HCT116 (cell line): ENCODE results near the gene SAP30L. TPM values are rescaled to one million over a fixed set of nuclear protein-coding genes. Genes with fewer than 3 reads are reported as not detected.

ENCODE experiments used
- ATAC-seq: fragments of 200-7000 bp; cut with Tn5 transposase; 2 replicates; pipeline ENCODE4 v1.9.1; 2020; ENCODE audit warnings: mild to moderate bottlenecking, moderate library complexity
- BruUV-seq: library from RNA; stranded (reverse); fragments of 400-500 nt; replicated peaks from 2 replicates; lab custom pipeline; 2021; lab: Mats Ljungman, UMichigan
- CTCF ChIA-PET: fragments of 300-600 bp; sonication (Branson Sonifier 250); formaldehyde crosslinking; loops from one replicate; lab custom pipeline; 2021; ENCODE audit warnings: antibody characterized with exemption; lab: Charles Lee
- POLR2A ChIA-PET: fragments of 300-600, 350-600 bp; sonication (Branson Sonifier 250); formaldehyde crosslinking; loops from one replicate; lab custom pipeline; 2021; ENCODE audit warnings: antibody characterized with exemption; lab: Charles Lee
- RAD21 ChIA-PET, 2 experiments: fragments of 300-600 bp; sonication (Branson Sonifier 250); formaldehyde crosslinking; loops; one replicate each; lab custom pipeline; 2023; ENCODE audit warnings: low total read pairs in 2 of 2; ENCODE audit not compliant: uncharacterized antibody in 2 of 2, unreplicated experiment in 2 of 2, low non-redundant PET in 1 of 2; lab: Charles Lee
- DNase-seq: peaks from one replicate; pipeline ENCODE4 v3.0.0-alpha.2; 2010; ENCODE audit warnings: low read depth, low spot score
- H2AFZ ChIP-seq: fragments of 200-600 bp; shearing (Covaris generic), sonication (generic); 2 replicates; pipeline ENCODE4 v1.6.1; 2017; ENCODE audit warnings: low read depth, mixed run types, mixed read lengths, antibody characterized with exemption, low read length; ENCODE audit not compliant: poor library complexity, severe bottlenecking
- H3K27ac ChIP-seq: 2 replicates; pipeline ENCODE4 v1.5.1; 2012; ENCODE audit warnings: low read depth, low read length
- H3K27me3 ChIP-seq: fragments of 200-600 bp; sonication (generic); 2 replicates; pipeline ENCODE4 v1.6.1; 2016; ENCODE audit warnings: mixed run types, low read length, mixed read lengths; ENCODE audit not compliant: insufficient read depth
- H3K36me3 ChIP-seq, 2 experiments: fragments of 200-500 bp in 1 of 2; fragments of 200-600 bp in 1 of 2; sonication (Bioruptor generic) in 1 of 2; sonication (generic) in 1 of 2; 2 replicates each; pipeline versions ENCODE4 v1.5.1 to v1.6.1; 2014 to 2016; ENCODE audit warnings: low read length in 2 of 2, inconsistent platforms in 1 of 2, mixed read lengths in 1 of 2, mixed run types in 1 of 2; ENCODE audit not compliant: insufficient read depth in 2 of 2, control insufficient read depth in 1 of 2
- H3K4me1 ChIP-seq, 2 experiments: fragments of 200-600 bp in 1 of 2; sonication (generic) in 1 of 2; 2 replicates each; pipeline versions ENCODE4 v1.5.1 to v1.6.1; 2012 to 2017; ENCODE audit warnings: low read length in 2 of 2, inconsistent platforms in 1 of 2, mild to moderate bottlenecking in 1 of 2, mixed read lengths in 1 of 2, mixed run types in 1 of 2, moderate library complexity in 1 of 2; ENCODE audit not compliant: insufficient read depth in 2 of 2, control insufficient read depth in 1 of 2
- H3K4me2 ChIP-seq: fragments of 200-600 bp; sonication (generic); 2 replicates; pipeline ENCODE4 v1.6.1; 2017; ENCODE audit warnings: mixed run types, low read length, mixed read lengths
- H3K4me3 ChIP-seq, 2 experiments: fragments of 200-600 bp in 1 of 2; sonication (generic) in 1 of 2; replicated peaks in 1 of 2; 2 replicates each; pipeline ENCODE4 v1.5.1; 2011 to 2016; ENCODE audit warnings: low read length in 2 of 2, control low read depth in 1 of 2, low read depth in 1 of 2, mild to moderate bottlenecking in 1 of 2, mixed read lengths in 1 of 2, mixed run types in 1 of 2
- H3K79me2 ChIP-seq: fragments of 200-600 bp; sonication (generic); 2 replicates; pipeline ENCODE4 v1.6.1; 2017; ENCODE audit warnings: mild to moderate bottlenecking, mixed run types, low read length, moderate library complexity, mixed read lengths; ENCODE audit not compliant: insufficient read depth
- H3K9ac ChIP-seq: fragments of 200-600 bp; sonication (generic); 2 replicates; pipeline ENCODE4 v1.6.1; 2016; ENCODE audit warnings: low read length, mixed read lengths
- H3K9me2 ChIP-seq: fragments of 200-600 bp; sonication (generic), shearing (Covaris generic); 2 replicates; pipeline ENCODE4 v1.6.1; 2017; ENCODE audit warnings: mixed run types, mild to moderate bottlenecking, moderate library complexity; ENCODE audit not compliant: insufficient read depth
- H3K9me3 ChIP-seq, 2 experiments: fragments of 200-500 bp in 1 of 2; fragments of 200-600 bp in 1 of 2; sonication (Bioruptor generic) in 1 of 2; sonication (generic) in 1 of 2; 2 replicates each; pipeline ENCODE4 v1.6.1; 2014 to 2017; ENCODE audit warnings: low read length in 2 of 2, mixed read lengths in 2 of 2, inconsistent platforms in 1 of 2, low read depth in 1 of 2, mild to moderate bottlenecking in 1 of 2, mixed run types in 1 of 2, moderate library complexity in 1 of 2; ENCODE audit not compliant: control insufficient read depth in 1 of 2, insufficient read depth in 1 of 2
- H4K20me1 ChIP-seq: fragments of 200-600 bp; sonication (generic), shearing (Covaris generic); 2 replicates; pipeline ENCODE4 v1.6.1; 2017; ENCODE audit warnings: mixed run types, mild to moderate bottlenecking, moderate library complexity; ENCODE audit not compliant: insufficient read depth
- CBX3 ChIP-seq: IDR thresholded peaks from 2 replicates; pipeline ENCODE4 v1.6.1; 2012; ENCODE audit warnings: low read depth
- ELF1 ChIP-seq: IDR thresholded peaks from 2 replicates; pipeline ENCODE4 v1.6.1; 2012; ENCODE audit warnings: low read depth, borderline replicate concordance
- EZH2phosphoT487 ChIP-seq: fragments of 200-600 bp; IDR thresholded peaks from 2 replicates; pipeline ENCODE4 v1.6.1; 2018; ENCODE audit warnings: antibody characterized with exemption, borderline replicate concordance
- FOSL1 ChIP-seq: IDR thresholded peaks from 2 replicates; pipeline ENCODE4 v1.6.1; 2012; ENCODE audit warnings: low read depth
- POLR2A ChIP-seq: IDR thresholded peaks from 2 replicates; pipeline ENCODE4 v1.7.0; 2011; ENCODE audit warnings: borderline replicate concordance; ENCODE audit not compliant: insufficient read depth, insufficient read length; ENCODE audit errors: extremely low read depth
- RAD21 ChIP-seq: IDR thresholded peaks from 2 replicates; pipeline ENCODE4 v1.6.1; 2012; ENCODE audit warnings: low read depth, mild to moderate bottlenecking
- SIN3A ChIP-seq: IDR thresholded peaks from 2 replicates; pipeline ENCODE4 v1.6.1; 2012; ENCODE audit warnings: low read depth
- SP1 ChIP-seq: IDR thresholded peaks from 2 replicates; pipeline ENCODE4 v1.6.1; 2012; ENCODE audit warnings: low read depth
- SRF ChIP-seq: IDR thresholded peaks from 2 replicates; pipeline ENCODE4 v1.6.1; 2012; ENCODE audit warnings: low read depth
- ZNF274 ChIP-seq: fragments of 200-500 bp; sonication (Bioruptor generic); IDR thresholded peaks from 2 replicates; pipeline ENCODE4 v1.6.1; 2014; ENCODE audit warnings: mild to moderate bottlenecking, low read depth, low read length, inconsistent platforms
- intact Hi-C: fragments of 100-400 bp; cut with micrococcal nuclease; formaldehyde crosslinking; loops from 2 replicates; pipeline ENCODE4 v1.10.0; 2022
- total RNA-seq: library from RNA; stranded (reverse); gene quantifications from one replicate; pipeline ENCODE4 v1.2.1, GENCODE V29; 2021; ENCODE audit not compliant: unreplicated experiment
- TF ChIP-seq, protein P1 (sequence below), 3 experiments: fragments of 200-600 bp in 1 of 3; sonication (generic) in 1 of 3; IDR thresholded peaks in 2 of 3; conservative IDR thresholded peaks in 1 of 3; 2 replicates each; pipeline ENCODE4 v1.5.1; 2012 to 2017; ENCODE audit warnings: low read depth in 2 of 3, low read length in 2 of 3, antibody characterized with exemption in 1 of 3, borderline replicate concordance in 1 of 3, control low read depth in 1 of 3, mild to moderate bottlenecking in 1 of 3, mixed read lengths in 1 of 3, mixed run types in 1 of 3, moderate library complexity in 1 of 3; ENCODE audit not compliant: insufficient read depth in 1 of 3
- TF ChIP-seq, protein P2 (sequence below): IDR thresholded peaks from 2 replicates; pipeline ENCODE4 v1.6.1; 2011; ENCODE audit warnings: mild to moderate bottlenecking, low read length, moderate library complexity; ENCODE audit not compliant: insufficient replicate concordance; ENCODE audit errors: extremely low read depth
- TF ChIP-seq, protein P3 (sequence below): IDR thresholded peaks from 2 replicates; pipeline ENCODE4 v1.6.1; 2012
- TF ChIP-seq, protein P4 (sequence below): IDR thresholded peaks from 2 replicates; pipeline ENCODE4 v1.6.1; 2012; ENCODE audit warnings: low read depth

Gene SAP30L
- total RNA-seq, 1 experiment from 2014 or later = 25.5 TPM

DNA sequence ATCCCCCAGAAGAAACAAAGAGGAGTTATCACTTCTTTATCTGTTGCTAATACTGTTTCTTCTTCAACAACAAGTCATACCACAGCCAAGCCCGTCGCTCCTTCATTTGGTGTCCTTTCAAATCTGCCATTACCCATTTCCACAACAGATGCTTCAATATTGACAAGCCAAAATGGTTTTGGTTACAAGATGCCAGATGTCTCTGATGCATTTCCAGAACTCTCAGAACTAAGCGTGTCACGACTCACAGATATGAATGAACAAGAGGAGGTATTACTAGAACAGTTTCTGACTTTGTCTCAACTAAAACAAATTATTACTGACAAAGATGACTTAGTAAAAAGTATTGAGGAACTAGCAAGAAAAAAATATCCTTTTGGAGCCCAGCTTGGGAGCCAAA is 48.2 kb downstream of the SAP30L start:
- Histone ChIP-seq H3K9ac (no peak overlapping the region), H3K79me2 (no peaks in the 10 kb centered on the region), H2AFZ (no peak overlapping the region), H3K4me3 (no peak overlapping the region), H3K4me2 (no peak overlapping the region), H3K9me2 (no peaks in the 10 kb centered on the region), H3K4me1 (no peaks in the 10 kb centered on the region), H4K20me1 (no peaks in the 10 kb centered on the region), H3K36me3 (no peaks in the 10 kb centered on the region), H3K9me3 (no peaks in the 10 kb centered on the region), H3K27me3 (peaks cover 5% of the 10 kb centered on the region; the same call in 1 of the 2 replicates), H3K27ac (no peak overlapping the region)
- RAD21 ChIA-PET = no interaction called here
- CTCF ChIA-PET = no interaction called here
- BruUV-seq = no TSS peak
- TF ChIP-seq, protein P1, sequence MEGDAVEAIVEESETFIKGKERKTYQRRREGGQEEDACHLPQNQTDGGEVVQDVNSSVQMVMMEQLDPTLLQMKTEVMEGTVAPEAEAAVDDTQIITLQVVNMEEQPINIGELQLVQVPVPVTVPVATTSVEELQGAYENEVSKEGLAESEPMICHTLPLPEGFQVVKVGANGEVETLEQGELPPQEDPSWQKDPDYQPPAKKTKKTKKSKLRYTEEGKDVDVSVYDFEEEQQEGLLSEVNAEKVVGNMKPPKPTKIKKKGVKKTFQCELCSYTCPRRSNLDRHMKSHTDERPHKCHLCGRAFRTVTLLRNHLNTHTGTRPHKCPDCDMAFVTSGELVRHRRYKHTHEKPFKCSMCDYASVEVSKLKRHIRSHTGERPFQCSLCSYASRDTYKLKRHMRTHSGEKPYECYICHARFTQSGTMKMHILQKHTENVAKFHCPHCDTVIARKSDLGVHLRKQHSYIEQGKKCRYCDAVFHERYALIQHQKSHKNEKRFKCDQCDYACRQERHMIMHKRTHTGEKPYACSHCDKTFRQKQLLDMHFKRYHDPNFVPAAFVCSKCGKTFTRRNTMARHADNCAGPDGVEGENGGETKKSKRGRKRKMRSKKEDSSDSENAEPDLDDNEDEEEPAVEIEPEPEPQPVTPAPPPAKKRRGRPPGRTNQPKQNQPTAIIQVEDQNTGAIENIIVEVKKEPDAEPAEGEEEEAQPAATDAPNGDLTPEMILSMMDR (IDR thresholded peaks at IDR 0.05 in 2 of 3, conservative IDR thresholded peaks at IDR 0.05 in 1 of 3; ENCODE audit: borderline replicate concordance in 1 of 3, insufficient read depth in 1 of 3, low read depth in 2 of 3, low read length in 2 of 3) = no peak
- TF ChIP-seq, protein P2, sequence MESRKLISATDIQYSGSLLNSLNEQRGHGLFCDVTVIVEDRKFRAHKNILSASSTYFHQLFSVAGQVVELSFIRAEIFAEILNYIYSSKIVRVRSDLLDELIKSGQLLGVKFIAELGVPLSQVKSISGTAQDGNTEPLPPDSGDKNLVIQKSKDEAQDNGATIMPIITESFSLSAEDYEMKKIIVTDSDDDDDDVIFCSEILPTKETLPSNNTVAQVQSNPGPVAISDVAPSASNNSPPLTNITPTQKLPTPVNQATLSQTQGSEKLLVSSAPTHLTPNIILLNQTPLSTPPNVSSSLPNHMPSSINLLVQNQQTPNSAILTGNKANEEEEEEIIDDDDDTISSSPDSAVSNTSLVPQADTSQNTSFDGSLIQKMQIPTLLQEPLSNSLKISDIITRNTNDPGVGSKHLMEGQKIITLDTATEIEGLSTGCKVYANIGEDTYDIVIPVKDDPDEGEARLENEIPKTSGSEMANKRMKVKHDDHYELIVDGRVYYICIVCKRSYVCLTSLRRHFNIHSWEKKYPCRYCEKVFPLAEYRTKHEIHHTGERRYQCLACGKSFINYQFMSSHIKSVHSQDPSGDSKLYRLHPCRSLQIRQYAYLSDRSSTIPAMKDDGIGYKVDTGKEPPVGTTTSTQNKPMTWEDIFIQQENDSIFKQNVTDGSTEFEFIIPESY = no peak
- TF ChIP-seq FOSL1 (no peak), EZH2phosphoT487 (no peak), CBX3 (no peak), SRF (no peak), ELF1 (no peak), POLR2A (no peak), SP1 (no peak), RAD21 (no peak), ZNF274 (no peak), SIN3A (no peak)
- TF ChIP-seq, protein P3, sequence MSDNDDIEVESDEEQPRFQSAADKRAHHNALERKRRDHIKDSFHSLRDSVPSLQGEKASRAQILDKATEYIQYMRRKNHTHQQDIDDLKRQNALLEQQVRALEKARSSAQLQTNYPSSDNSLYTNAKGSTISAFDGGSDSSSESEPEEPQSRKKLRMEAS = no peak
- TF ChIP-seq, protein P4, sequence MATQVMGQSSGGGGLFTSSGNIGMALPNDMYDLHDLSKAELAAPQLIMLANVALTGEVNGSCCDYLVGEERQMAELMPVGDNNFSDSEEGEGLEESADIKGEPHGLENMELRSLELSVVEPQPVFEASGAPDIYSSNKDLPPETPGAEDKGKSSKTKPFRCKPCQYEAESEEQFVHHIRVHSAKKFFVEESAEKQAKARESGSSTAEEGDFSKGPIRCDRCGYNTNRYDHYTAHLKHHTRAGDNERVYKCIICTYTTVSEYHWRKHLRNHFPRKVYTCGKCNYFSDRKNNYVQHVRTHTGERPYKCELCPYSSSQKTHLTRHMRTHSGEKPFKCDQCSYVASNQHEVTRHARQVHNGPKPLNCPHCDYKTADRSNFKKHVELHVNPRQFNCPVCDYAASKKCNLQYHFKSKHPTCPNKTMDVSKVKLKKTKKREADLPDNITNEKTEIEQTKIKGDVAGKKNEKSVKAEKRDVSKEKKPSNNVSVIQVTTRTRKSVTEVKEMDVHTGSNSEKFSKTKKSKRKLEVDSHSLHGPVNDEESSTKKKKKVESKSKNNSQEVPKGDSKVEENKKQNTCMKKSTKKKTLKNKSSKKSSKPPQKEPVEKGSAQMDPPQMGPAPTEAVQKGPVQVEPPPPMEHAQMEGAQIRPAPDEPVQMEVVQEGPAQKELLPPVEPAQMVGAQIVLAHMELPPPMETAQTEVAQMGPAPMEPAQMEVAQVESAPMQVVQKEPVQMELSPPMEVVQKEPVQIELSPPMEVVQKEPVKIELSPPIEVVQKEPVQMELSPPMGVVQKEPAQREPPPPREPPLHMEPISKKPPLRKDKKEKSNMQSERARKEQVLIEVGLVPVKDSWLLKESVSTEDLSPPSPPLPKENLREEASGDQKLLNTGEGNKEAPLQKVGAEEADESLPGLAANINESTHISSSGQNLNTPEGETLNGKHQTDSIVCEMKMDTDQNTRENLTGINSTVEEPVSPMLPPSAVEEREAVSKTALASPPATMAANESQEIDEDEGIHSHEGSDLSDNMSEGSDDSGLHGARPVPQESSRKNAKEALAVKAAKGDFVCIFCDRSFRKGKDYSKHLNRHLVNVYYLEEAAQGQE = no peak
- POLR2A ChIA-PET = no interaction called here
- ATAC-seq (no peak), DNase-seq (no peak)
- intact Hi-C loops = no loop called here
